Body of pancreas (tissue), 4 donors: ENCODE measurements around the gene LIMD2. TPM values are rescaled to one million over a fixed set of nuclear protein-coding genes. Genes with fewer than 3 reads are reported as not detected.

Experiments used
- ATAC-seq: fragments of 150-250 bp; one replicate; pipeline ENCODE4 v1.9.1; 2016
- DNase-seq, 4 donors: peaks; one replicate each; pipeline ENCODE4 v3.0.0-alpha.2; 2019
- H3K27ac ChIP-seq, 4 donors: fragments of 200-600 bp; sonication (generic); 1 replicate in 3 of 4; 2 replicates in 1 of 4; pipeline versions ENCODE4 v1.5.1 to v1.6.1; 2016 to 2019; ENCODE audit warnings: mild to moderate bottlenecking in 1 of 4, mixed read lengths in 1 of 4, moderate library complexity in 1 of 4
- H3K27me3 ChIP-seq, 2 donors: fragments of 200-600 bp; sonication (generic); one replicate each; pipeline ENCODE4 v1.6.0; 2016; ENCODE audit warnings: mild to moderate bottlenecking in 1 of 2
- H3K36me3 ChIP-seq, 2 donors: fragments of 200-600 bp; sonication (generic); replicated peaks in 1 of 2; 2 replicates each; pipeline ENCODE4 v1.5.1; 2016; ENCODE audit warnings: low read depth in 2 of 2; ENCODE audit not compliant: insufficient read depth in 1 of 2
- H3K4me1 ChIP-seq: fragments of 200-600 bp; sonication (generic); one replicate; pipeline ENCODE4 v1.6.0; 2016
- H3K4me3 ChIP-seq, 2 donors: fragments of 200-600 bp; sonication (generic); 1 replicate in 1 of 2; 2 replicates in 1 of 2; pipeline ENCODE4 v1.5.1; 2016 to 2019
- H3K9me3 ChIP-seq, 3 donors: fragments of 200-600 bp; sonication (generic); 1 replicate in 2 of 3; 2 replicates in 1 of 3; pipeline ENCODE4 v1.5.1; 2016
- POLR2A ChIP-seq, 3 donors: fragments of 450-650 bp; IDR thresholded peaks; one replicate each; pipeline ENCODE4 v1.6.1; 2016; ENCODE audit warnings: antibody characterized with exemption in 3 of 3, mild to moderate bottlenecking in 2 of 3
- WGBS, 2 donors: methylation state at CpG; one replicate each; pipeline ENCODE4 v1.1.5; 2017; 5-methylcytosine and 5-hydroxymethylcytosine counted together
- intact Hi-C: fragments of 100-400 bp; cut with DNase I; formaldehyde crosslinking; loops from one replicate; pipeline ENCODE4 v1.15.1; 2023
- total RNA-seq, 2 donors: library from RNA; depleted of rRNA; stranded (reverse); fragments of >200 nt; gene quantifications; one replicate each; pipeline ENCODE4 v1.1.0, GENCODE V29; 2016
- TF ChIP-seq, protein P1 (sequence below), 7 experiments: fragments of 450-650 bp in 4 of 7; fragments of 200-600 bp in 3 of 7; sonication (generic) in 3 of 7; IDR thresholded peaks; one replicate each; pipeline ENCODE4 v1.5.1; 2016 to 2019; ENCODE audit warnings: antibody characterized with exemption in 7 of 7

LIMD2 gene
- total RNA-seq, 2 donors from 2014 or later: 4.9 to 9.6 TPM

DNA sequence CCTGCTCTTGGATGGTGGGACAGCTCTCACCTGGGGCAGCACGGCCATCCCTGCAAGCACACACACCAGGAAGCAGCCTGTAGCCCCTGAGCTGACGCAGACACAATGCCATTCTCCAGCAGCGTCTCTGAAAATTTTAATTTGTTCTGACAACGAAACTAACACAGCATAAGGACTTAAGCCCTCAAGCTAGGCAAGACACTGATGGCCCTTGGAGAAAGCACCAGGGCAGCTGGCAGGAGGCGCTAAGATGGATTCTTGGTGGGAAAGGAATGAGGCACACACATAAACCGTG lies 2.7 kb upstream of the LIMD2 start:
- no peak overlapping the region for H3K27ac ChIP-seq
- H3K36me3 ChIP-seq: peaks cover 0 to 1% of the 10 kb centered on the region in 2 donors

DNA sequence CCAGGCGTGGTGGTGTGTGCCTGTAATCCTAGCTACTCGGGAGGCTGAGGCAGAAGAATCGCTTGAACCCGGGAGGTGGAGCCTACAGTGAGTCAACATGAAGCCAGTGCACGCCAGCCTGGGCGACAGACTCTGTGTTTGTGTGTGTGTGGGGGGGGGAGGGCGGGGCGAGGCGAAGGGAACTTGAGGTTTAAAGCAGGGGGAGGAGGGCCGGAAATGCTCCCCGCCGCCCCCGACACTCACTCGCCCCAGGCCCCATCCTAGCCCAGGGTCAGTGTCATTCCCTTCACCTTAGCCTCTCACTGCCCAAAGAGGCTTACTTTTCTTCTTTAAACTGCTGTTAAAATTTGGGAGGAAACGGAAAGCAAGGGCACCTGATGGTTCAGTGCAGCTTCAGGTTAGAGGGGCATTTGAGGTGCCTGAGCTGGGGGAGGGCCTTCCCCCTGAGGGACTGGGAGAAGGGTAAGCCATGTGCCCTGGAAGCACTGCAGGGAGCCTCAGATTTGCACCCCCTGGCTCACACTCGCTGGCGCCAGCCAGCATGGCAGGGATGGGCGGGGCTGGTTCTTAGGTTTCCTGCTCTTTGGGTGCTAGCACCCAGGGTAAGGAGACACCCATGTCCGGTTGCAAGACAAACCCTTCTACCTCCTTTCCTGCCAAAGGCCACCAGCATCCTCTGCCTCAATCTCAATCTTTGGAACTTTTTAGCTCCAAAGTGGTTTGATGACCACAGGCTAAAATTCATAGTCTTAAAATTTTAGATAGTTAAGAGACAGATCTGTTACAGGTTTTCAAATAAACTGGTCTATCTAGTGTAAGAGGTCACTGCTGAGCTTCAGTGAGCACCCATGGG lies 2.2 kb upstream of the LIMD2 start:
- no peak for TF ChIP-seq POLR2A (IDR thresholded peaks at IDR 0.05)
- TF ChIP-seq, protein P1, sequence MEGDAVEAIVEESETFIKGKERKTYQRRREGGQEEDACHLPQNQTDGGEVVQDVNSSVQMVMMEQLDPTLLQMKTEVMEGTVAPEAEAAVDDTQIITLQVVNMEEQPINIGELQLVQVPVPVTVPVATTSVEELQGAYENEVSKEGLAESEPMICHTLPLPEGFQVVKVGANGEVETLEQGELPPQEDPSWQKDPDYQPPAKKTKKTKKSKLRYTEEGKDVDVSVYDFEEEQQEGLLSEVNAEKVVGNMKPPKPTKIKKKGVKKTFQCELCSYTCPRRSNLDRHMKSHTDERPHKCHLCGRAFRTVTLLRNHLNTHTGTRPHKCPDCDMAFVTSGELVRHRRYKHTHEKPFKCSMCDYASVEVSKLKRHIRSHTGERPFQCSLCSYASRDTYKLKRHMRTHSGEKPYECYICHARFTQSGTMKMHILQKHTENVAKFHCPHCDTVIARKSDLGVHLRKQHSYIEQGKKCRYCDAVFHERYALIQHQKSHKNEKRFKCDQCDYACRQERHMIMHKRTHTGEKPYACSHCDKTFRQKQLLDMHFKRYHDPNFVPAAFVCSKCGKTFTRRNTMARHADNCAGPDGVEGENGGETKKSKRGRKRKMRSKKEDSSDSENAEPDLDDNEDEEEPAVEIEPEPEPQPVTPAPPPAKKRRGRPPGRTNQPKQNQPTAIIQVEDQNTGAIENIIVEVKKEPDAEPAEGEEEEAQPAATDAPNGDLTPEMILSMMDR (IDR thresholded peaks at IDR 0.05): no peak
- H3K27me3 ChIP-seq: no peaks in the 10 kb centered on the region
- ATAC-seq: no peak
- H3K27ac ChIP-seq: peak overlapping the region in 2 of 4 donors; percentile 17 to 66
- intact Hi-C loops: no loop called here
- WGBS, 2 donors: 69 to 90% methylated on average over 15 to 16 of the region's 19 CpGs
- no peaks in the 10 kb centered on the region for H3K9me3 ChIP-seq
- DNase-seq: peak in 1 of 4 donors; percentile 47
- peaks cover 33% of the 10 kb centered on the region for H3K4me1 ChIP-seq
- no peak overlapping the region for H3K4me3 ChIP-seq
- peaks cover 0 to 1% of the 10 kb centered on the region in 2 donors for H3K36me3 ChIP-seq

More for the DNA sequence above, 2.7 kb upstream of the LIMD2 start:
- no peak for ATAC-seq
- no peaks in the 10 kb centered on the region for H3K9me3 ChIP-seq
- whole genome bisulfite sequencing, 2 donors: 83 to 88% methylated on average over 6 of the region's 6 CpGs
- TF ChIP-seq POLR2A (IDR thresholded peaks at IDR 0.05): no peak
- TF ChIP-seq, protein P1 (IDR thresholded peaks at IDR 0.05): no peak
- H3K27me3 ChIP-seq: no peaks in the 10 kb centered on the region
- H3K4me1 ChIP-seq: peaks cover 28% of the 10 kb centered on the region
- H3K4me3 ChIP-seq: no peak overlapping the region
- DNase-seq: no peak
- intact Hi-C loops: no loop called here

DNA sequence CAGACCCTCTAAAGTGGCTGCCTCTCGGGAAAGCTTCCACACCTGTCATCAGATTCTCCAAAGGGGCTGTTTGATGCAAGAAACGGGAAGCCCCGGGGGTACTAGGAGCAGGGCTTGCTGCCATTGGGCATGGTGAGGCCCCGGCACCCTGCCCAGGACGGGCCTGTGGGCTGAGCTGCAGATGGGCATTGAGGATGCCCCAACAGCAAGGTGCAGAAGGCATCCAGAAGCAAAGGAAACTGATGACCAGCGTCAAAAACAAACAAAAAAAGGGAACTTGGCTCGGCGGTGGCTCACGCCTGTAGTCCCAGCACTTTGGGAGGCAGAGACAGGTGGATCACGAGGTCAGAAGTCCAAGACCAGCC lies 1.5 kb upstream of the LIMD2 start:
- WGBS, 2 donors: 80 to 90% methylated on average over 10 of the region's 10 CpGs
- DNase-seq: no peak
- TF ChIP-seq, protein P1 (IDR thresholded peaks at IDR 0.05): no peak
- no peak for TF ChIP-seq POLR2A (IDR thresholded peaks at IDR 0.05)
- Histone ChIP-seq H3K27me3 (no peaks in the 10 kb centered on the region), H3K4me1 (peaks cover 33% of the 10 kb centered on the region), H3K36me3 (peaks cover 0 to 1% of the 10 kb centered on the region in 2 donors), H3K27ac (peak overlapping the region in 2 of 4 donors; percentile 59 to 66), H3K4me3 (no peak overlapping the region), H3K9me3 (no peaks in the 10 kb centered on the region)
- intact Hi-C loops: no loop called here
- no peak for ATAC-seq

DNA sequence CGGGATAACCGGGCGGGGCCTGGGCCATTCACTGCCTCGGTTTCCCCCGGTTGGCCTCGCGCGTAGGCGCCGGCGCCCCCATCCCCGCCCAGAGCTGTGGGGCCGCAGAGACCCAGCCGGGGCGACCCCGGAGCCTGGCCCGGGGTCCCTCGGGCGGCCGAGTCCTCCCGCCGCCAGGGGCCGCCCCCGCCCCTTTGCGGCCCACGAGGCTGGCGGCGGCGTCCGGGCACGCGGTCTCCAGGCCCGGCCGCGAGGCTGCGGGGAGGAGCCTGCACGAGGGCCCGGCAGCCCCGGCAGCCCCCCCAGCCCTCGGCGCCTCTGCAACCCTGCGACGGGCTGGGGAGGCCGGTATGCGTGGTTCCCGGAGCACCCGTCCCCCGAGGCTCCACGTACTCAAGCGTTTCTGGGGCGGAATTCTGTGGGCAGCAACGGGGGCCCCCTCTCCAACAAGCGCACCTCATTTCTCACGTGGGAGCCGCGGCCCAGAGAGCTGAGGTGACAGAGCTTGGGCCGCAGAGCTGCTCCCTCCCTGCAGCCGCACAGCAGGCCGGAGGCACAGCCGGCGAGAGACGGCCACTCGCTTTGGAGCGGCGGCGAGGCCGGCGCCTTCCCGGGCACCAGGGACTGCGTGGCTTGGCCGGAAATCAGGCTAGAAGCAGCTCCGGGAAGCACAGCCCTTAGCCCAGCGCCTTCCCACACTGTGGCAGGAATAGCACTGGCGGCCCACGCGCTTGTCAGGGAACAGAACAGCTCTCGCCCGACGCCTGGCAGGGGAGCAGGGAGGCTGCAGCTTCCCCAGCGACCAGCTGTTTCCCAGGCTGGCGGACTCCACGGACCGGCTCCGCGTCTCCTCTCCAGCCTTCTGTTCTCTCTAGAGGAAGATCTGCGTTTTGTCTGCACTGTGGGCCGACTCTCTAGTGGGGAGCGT lies 867 bp upstream of the LIMD2 start:
- Histone ChIP-seq H3K27me3 (no peaks in the 10 kb centered on the region), H3K4me3 (no peak overlapping the region), H3K9me3 (no peaks in the 10 kb centered on the region), H3K4me1 (peaks cover 33% of the 10 kb centered on the region), H3K27ac (peak overlapping the region in 2 of 4 donors; percentile 59 to 66), H3K36me3 (peaks cover 0 to 1% of the 10 kb centered on the region in 2 donors)
- ATAC-seq (peak; percentile 4), DNase-seq (peak in 3 of 4 donors; percentile 38 to 48 (median 47))
- whole genome bisulfite sequencing, 2 donors: 22 to 81% methylated on average over 3 to 71 of the region's 88 CpGs
- TF ChIP-seq, protein P1 (IDR thresholded peaks at IDR 0.05): peak in 1 of 7 experiments; percentile 3
- peak in 1 of 3 donors; percentile 0 for TF ChIP-seq POLR2A (IDR thresholded peaks at IDR 0.05)
- intact Hi-C loops: no loop called here
